ENCODE data around the gene RAB3C. TPM values are rescaled to one million over a fixed set of nuclear protein-coding genes. Genes with fewer than 3 reads are reported as not detected.

RAB3C gene
- total and polyA plus RNA-seq, 10 donors: 0.06 to 2.0 (median 0.21) TPM; not detected in 2

DNA sequence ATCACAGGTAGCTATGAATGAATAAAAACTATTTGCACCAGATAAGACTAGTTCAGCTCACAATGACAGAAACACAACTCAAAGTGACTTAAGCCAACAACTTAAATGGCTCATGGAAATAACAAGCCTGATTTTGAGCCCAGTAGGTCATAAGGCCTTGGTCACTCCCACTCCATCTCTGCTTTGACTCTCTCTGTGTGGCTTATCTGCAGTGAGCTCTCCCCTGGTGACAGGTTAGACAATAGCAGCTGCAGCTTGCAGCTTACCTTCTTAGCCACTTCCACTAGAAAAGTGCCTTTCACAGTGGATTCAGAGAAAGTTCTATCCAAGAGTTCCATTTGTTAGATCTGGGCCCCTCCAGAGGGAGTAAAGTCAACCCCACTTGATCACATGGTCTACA is 315.7 kb downstream of the RAB3C start:
- DNase-seq: no peak
- Histone ChIP-seq H3K4me1 (peaks cover 0 to 10% (median 4%) of the 10 kb centered on the region in 6 donors), H3K4me3 (no peak overlapping the region), H3K9me3 (no peaks in the 10 kb centered on the region), H3K36me3 (no peaks in the 10 kb centered on the region), H3K27ac (no peak overlapping the region), H3K27me3 (replicated peaks in 1 of 7) (no peaks in the 10 kb centered on the region)
- TF ChIP-seq, protein P1, sequence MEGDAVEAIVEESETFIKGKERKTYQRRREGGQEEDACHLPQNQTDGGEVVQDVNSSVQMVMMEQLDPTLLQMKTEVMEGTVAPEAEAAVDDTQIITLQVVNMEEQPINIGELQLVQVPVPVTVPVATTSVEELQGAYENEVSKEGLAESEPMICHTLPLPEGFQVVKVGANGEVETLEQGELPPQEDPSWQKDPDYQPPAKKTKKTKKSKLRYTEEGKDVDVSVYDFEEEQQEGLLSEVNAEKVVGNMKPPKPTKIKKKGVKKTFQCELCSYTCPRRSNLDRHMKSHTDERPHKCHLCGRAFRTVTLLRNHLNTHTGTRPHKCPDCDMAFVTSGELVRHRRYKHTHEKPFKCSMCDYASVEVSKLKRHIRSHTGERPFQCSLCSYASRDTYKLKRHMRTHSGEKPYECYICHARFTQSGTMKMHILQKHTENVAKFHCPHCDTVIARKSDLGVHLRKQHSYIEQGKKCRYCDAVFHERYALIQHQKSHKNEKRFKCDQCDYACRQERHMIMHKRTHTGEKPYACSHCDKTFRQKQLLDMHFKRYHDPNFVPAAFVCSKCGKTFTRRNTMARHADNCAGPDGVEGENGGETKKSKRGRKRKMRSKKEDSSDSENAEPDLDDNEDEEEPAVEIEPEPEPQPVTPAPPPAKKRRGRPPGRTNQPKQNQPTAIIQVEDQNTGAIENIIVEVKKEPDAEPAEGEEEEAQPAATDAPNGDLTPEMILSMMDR (IDR thresholded peaks at IDR 0.05 in 8 of 11, conservative IDR thresholded peaks at IDR 0.05 in 3 of 11): no peak
- TF ChIP-seq POLR2A (IDR thresholded peaks at IDR 0.05) (no peak), POLR2AphosphoS5 (IDR thresholded peaks at IDR 0.05) (no peak)
- intact Hi-C loops (cut with DNase I; ENCODE audit: low total_unique reads): no loop called here

- TF ChIP-seq, protein P1 (IDR thresholded peaks at IDR 0.05 in 8 of 11, conservative IDR thresholded peaks at IDR 0.05 in 3 of 11): no peak
- TF ChIP-seq POLR2A (IDR thresholded peaks at IDR 0.05) (no peak), POLR2AphosphoS5 (IDR thresholded peaks at IDR 0.05) (no peak)
- intact Hi-C loops (cut with DNase I; ENCODE audit: low total_unique reads): no loop called here
- Histone ChIP-seq H3K27ac (no peak overlapping the region), H3K4me1 (peaks cover 0 to 10% (median 4%) of the 10 kb centered on the region in 6 donors), H3K9me3 (peaks cover 0 to 5% (median 3%) of the 10 kb centered on the region in 8 donors), H3K4me3 (no peak overlapping the region), H3K27me3 (replicated peaks in 1 of 7) (no peaks in the 10 kb centered on the region), H3K36me3 (no peaks in the 10 kb centered on the region)
- 86 to 95% (median 93%) methylated on average over 11 of the region's 11 CpGs for WGBS, 5 donors
- DNase-seq: no peak
These were observed 318.4 kb downstream of the RAB3C start for GRCh38 chr5:58901271-58901670.

DNA sequence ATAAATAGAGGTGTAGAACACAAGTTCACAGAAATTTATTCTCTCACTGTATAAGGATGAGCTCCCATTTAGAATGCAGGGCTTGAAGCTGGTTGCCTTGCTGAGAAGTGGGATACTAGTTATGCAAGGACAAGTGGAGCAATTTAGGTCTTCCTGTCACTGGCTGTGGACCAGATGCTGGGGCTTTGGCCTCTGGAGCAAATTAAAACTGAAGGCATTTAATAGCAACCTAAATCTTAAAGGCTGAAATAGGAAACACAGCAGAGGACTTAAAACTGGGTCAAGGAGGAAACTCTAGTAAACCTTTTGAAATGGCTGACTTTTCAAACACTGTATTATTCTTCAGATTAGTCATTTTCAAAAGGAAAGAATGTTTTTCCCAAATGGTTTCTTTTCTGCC is 319.4 kb downstream of the RAB3C start:
- no peaks in the 10 kb centered on the region for H3K36me3 ChIP-seq
- intact Hi-C loops (cut with DNase I; ENCODE audit: low total_unique reads): no loop called here
- peaks cover 0 to 11% (median 5%) of the 10 kb centered on the region in 8 donors for H3K9me3 ChIP-seq
- no peak for DNase-seq
- H3K4me1 ChIP-seq: peaks cover 0 to 10% (median 4%) of the 10 kb centered on the region in 6 donors
- H3K27me3 ChIP-seq (replicated peaks in 1 of 7): no peaks in the 10 kb centered on the region
- H3K27ac ChIP-seq: peak overlapping the region in 4 of 8 donors; percentile 12 to 26 (median 21)
- no peak overlapping the region for H3K4me3 ChIP-seq
- TF ChIP-seq, protein P1 (IDR thresholded peaks at IDR 0.05 in 8 of 11, conservative IDR thresholded peaks at IDR 0.05 in 3 of 11): no peak
- TF ChIP-seq POLR2AphosphoS5 (IDR thresholded peaks at IDR 0.05): no peak
- TF ChIP-seq POLR2A (IDR thresholded peaks at IDR 0.05): no peak

DNA sequence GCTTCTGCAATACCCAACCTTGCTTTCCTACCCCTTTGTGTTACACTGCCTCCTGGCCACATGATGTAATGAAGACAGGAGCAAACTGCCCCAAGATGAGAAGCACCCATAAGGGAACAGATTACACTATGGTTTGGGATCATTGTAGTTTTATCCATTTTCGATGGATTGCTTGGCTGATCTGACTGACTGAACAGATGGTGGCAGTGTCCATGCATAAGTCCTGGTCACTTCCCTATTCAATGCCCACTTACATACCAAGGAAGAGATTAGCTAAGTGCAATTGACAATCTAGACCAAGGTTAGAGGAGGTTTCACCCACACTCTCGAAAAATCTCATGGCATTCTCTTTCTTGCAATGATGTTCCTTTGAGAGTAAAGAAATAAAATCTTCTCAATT is 319.9 kb downstream of the RAB3C start:
- 69 to 83% (median 77%) methylated on average over 2 of the region's 2 CpGs for WGBS, 5 donors
- H3K27me3 ChIP-seq (replicated peaks in 1 of 7): no peaks in the 10 kb centered on the region
- no peaks in the 10 kb centered on the region for H3K36me3 ChIP-seq
- peaks cover 0 to 10% (median 4%) of the 10 kb centered on the region in 6 donors for H3K4me1 ChIP-seq
- DNase-seq: no peak
- H3K27ac ChIP-seq: peak overlapping the region in 4 of 8 donors; percentile 12 to 26 (median 21)
- intact Hi-C loops (cut with DNase I; ENCODE audit: low total_unique reads): no loop called here
- TF ChIP-seq, protein P1 (IDR thresholded peaks at IDR 0.05 in 8 of 11, conservative IDR thresholded peaks at IDR 0.05 in 3 of 11): peak in 1 of 11 experiments; percentile 9
- no peak for TF ChIP-seq POLR2AphosphoS5 (IDR thresholded peaks at IDR 0.05)
- peaks cover 0 to 11% (median 5%) of the 10 kb centered on the region in 8 donors for H3K9me3 ChIP-seq
- no peak overlapping the region for H3K4me3 ChIP-seq

Data from spleen (tissue), 11 donors.